Dedifferentiated amniotic fluid mesenchymal stem cell (primary cell): ENCODE data around the gene RASGEF1B.
A peak's percentile ranks its signal among the peaks of the same experiment; 100 is the strongest.
"Not testable (repeated sequence)": the region's sequence is repeated elsewhere in the genome, so short reads cannot be mapped to it uniquely, and the experiment has no call there.

Experiments
- DNase-seq: peaks from one replicate; pipeline ENCODE4 v3.0.0-alpha.2; 2016; ENCODE audit errors: extremely low spot score

The RASGEF1B gene

GRCh38 chr4:81429607-81430006 lies 42.1 kb downstream of the RASGEF1B start:
- no peak for DNase-seq

GRCh38 chr4:81429031-81429430 lies 42.7 kb downstream of the RASGEF1B start:
- no peak for DNase-seq

GRCh38 chr4:81428002-81428401 lies 43.7 kb downstream of the RASGEF1B start:
- no peak for DNase-seq

- DNase-seq = no peak
Observed at GRCh38 chr4:81427344-81427821, 44.3 kb downstream of the RASGEF1B start.

- no peak for DNase-seq
Observed at GRCh38 chr4:81426770-81427289, 44.9 kb downstream of the RASGEF1B start.

- DNase-seq = no peak
Observed at GRCh38 chr4:81424816-81425755, 46.6 kb downstream of the RASGEF1B start.

- DNase-seq = no peak
Observed at GRCh38 chr4:81424336-81424735, 47.4 kb downstream of the RASGEF1B start.

GRCh38 chr4:81422595-81422994 lies 49.1 kb downstream of the RASGEF1B start:
- DNase-seq = no peak

- no peak for DNase-seq
Observed at GRCh38 chr4:81421346-81422218, 50.1 kb downstream of the RASGEF1B start.

GRCh38 chr4:81418572-81418971 lies 53.1 kb downstream of the RASGEF1B start:
- no peak for DNase-seq

- DNase-seq = no peak
Observed at GRCh38 chr4:81412946-81413495, 58.7 kb downstream of the RASGEF1B start.

- no peak for DNase-seq
Observed at GRCh38 chr4:81410680-81411079, 61.0 kb downstream of the RASGEF1B start.

- DNase-seq = no peak
Observed at GRCh38 chr4:81409836-81410235, 61.9 kb downstream of the RASGEF1B start.

GRCh38 chr4:81408341-81408740 lies 63.4 kb downstream of the RASGEF1B start:
- no peak for DNase-seq

- DNase-seq = no peak
Observed at GRCh38 chr4:81407726-81408125, 64.0 kb downstream of the RASGEF1B start.

GRCh38 chr4:81406481-81406880 lies 65.2 kb downstream of the RASGEF1B start:
- DNase-seq = not testable (repeated sequence)

GRCh38 chr4:81405900-81406401 lies 65.8 kb downstream of the RASGEF1B start:
- peak; percentile 87 for DNase-seq

- DNase-seq = no peak
Observed at GRCh38 chr4:81404741-81405140, 67.0 kb downstream of the RASGEF1B start.

GRCh38 chr4:81404294-81404693 lies 67.4 kb downstream of the RASGEF1B start:
- DNase-seq = no peak

- no peak for DNase-seq
Observed at GRCh38 chr4:81399306-81400086, 72.2 kb downstream of the RASGEF1B start.

GRCh38 chr4:81398379-81398778 lies 73.3 kb downstream of the RASGEF1B start:
- DNase-seq = no peak
